IMR-90 (cell line): ENCODE measurements around the gene CENPV. TPM values are rescaled to one million over a fixed set of nuclear protein-coding genes. Genes with fewer than 3 reads are reported as not detected.

Source experiments
- ATAC-seq: fragments of 200-7000 bp; cut with Tn5 transposase; 2 replicates; pipeline ENCODE4 v1.9.1; 2020; ENCODE audit warnings: low read depth, mild to moderate bottlenecking, moderate library complexity
- BruUV-seq: library from RNA; stranded (reverse); fragments of 400-500 nt; replicated peaks from 2 replicates; lab custom pipeline; 2021; lab: Mats Ljungman, UMichigan
- CTCF ChIA-PET: fragments of 300-600 bp; formaldehyde crosslinking; extraction: SDS; loops from one replicate; lab custom pipeline; 2021; ENCODE audit warnings: antibody characterized with exemption; lab: Yijun Ruan, JAX
- POLR2A ChIA-PET: fragments of 300-600 bp; sonication (Branson Sonifier 250); formaldehyde crosslinking; loops from one replicate; lab custom pipeline; 2022; ENCODE audit warnings: antibody characterized with exemption; ENCODE audit not compliant: unreplicated experiment; lab: Charles Lee
- DNase-seq: peaks from one replicate; pipeline ENCODE4 v3.0.0; 2013
- H2AFZ ChIP-seq: replicated peaks from 2 replicates; pipeline ENCODE3; 2013; ENCODE audit warnings: low read length, mild to moderate bottlenecking; ENCODE audit not compliant: poor library complexity
- H2AK5ac ChIP-seq: 2 replicates; pipeline ENCODE4 v1.6.1; 2013; ENCODE audit warnings: low read depth, low read length, inconsistent platforms
- H2AK9ac ChIP-seq: replicated peaks from 2 replicates; pipeline ENCODE3; 2013; ENCODE audit warnings: mild to moderate bottlenecking, low read depth, low read length, moderate library complexity; ENCODE audit not compliant: poor library complexity
- H2BK120ac ChIP-seq: 2 replicates; pipeline ENCODE4 v1.6.1; 2013; ENCODE audit warnings: low read depth, low read length, inconsistent platforms
- H2BK15ac ChIP-seq: 3 replicates; pipeline ENCODE4 v1.6.1; 2013; ENCODE audit warnings: low read depth, low read length, inconsistent platforms
- H2BK20ac ChIP-seq: 2 replicates; pipeline ENCODE4 v1.6.1; 2013; ENCODE audit warnings: low read depth, mild to moderate bottlenecking, inconsistent platforms, low read length, moderate library complexity
- H2BK5ac ChIP-seq: 2 replicates; pipeline ENCODE4 v1.6.1; 2013; ENCODE audit warnings: mild to moderate bottlenecking, low read depth, low read length, inconsistent platforms; ENCODE audit not compliant: poor library complexity, severe bottlenecking
- H3K14ac ChIP-seq: replicated peaks from 2 replicates; pipeline ENCODE4 v1.6.1; 2013; ENCODE audit warnings: low read depth, low read length, inconsistent platforms
- H3K18ac ChIP-seq: 2 replicates; pipeline ENCODE4 v1.6.1; 2013; ENCODE audit warnings: low read depth, low read length, control low read depth
- H3K23ac ChIP-seq: 2 replicates; pipeline ENCODE4 v1.6.1; 2013; ENCODE audit warnings: low read depth, low read length, inconsistent platforms
- H3K27ac ChIP-seq: 2 replicates; pipeline ENCODE4 v1.5.1; 2013; ENCODE audit warnings: mild to moderate bottlenecking, control low read depth, low read length; ENCODE audit not compliant: insufficient read depth
- H3K27me3 ChIP-seq: 2 replicates; pipeline ENCODE4 v1.6.1; 2013; ENCODE audit warnings: low read length; ENCODE audit not compliant: control insufficient read depth, insufficient read depth
- H3K36me3 ChIP-seq: 2 replicates; pipeline ENCODE4 v1.6.1; 2013; ENCODE audit warnings: low read length, mixed read lengths; ENCODE audit not compliant: control insufficient read depth, insufficient read depth
- H3K4ac ChIP-seq: 2 replicates; pipeline ENCODE4 v1.6.1; 2013; ENCODE audit warnings: low read depth, low read length, inconsistent platforms
- H3K4me1 ChIP-seq: 2 replicates; pipeline ENCODE4 v1.6.1; 2013; ENCODE audit warnings: low read length, mixed read lengths; ENCODE audit not compliant: control insufficient read depth, insufficient read depth
- H3K4me2 ChIP-seq: 2 replicates; pipeline ENCODE4 v1.6.1; 2013; ENCODE audit warnings: low read depth, mild to moderate bottlenecking, control low read depth, low read length, moderate library complexity
- H3K4me3 ChIP-seq: 2 replicates; pipeline ENCODE4 v1.5.1; 2013; ENCODE audit warnings: low read depth, mild to moderate bottlenecking, control low read depth, low read length, moderate library complexity; ENCODE audit not compliant: insufficient read depth
- H3K56ac ChIP-seq: 2 replicates; pipeline ENCODE4 v1.6.1; 2013; ENCODE audit warnings: low read length, inconsistent platforms; ENCODE audit not compliant: insufficient read depth; ENCODE audit errors: extremely low read depth
- H3K79me1 ChIP-seq, 2 experiments: 2 replicates each; pipeline ENCODE4 v1.6.1; 2013; ENCODE audit warnings: low read length in 2 of 2, inconsistent platforms in 1 of 2, low read depth in 1 of 2
- H3K9ac ChIP-seq: 2 replicates; pipeline ENCODE4 v1.6.1; 2013; ENCODE audit warnings: low read depth, low read length, control low read depth
- H3K9me1 ChIP-seq: 2 replicates; pipeline ENCODE4 v1.6.1; 2013; ENCODE audit warnings: low read length, inconsistent platforms; ENCODE audit not compliant: insufficient read depth
- H3K9me3 ChIP-seq: 2 replicates; pipeline ENCODE4 v1.6.1; 2013; ENCODE audit warnings: low read length; ENCODE audit not compliant: control insufficient read depth, insufficient read depth
- H4K20me1 ChIP-seq: 2 replicates; pipeline ENCODE4 v1.6.1; 2013; ENCODE audit warnings: low read length, inconsistent platforms; ENCODE audit not compliant: insufficient read depth
- H4K5ac ChIP-seq: 2 replicates; pipeline ENCODE4 v1.6.1; 2013; ENCODE audit warnings: mild to moderate bottlenecking, low read depth, low read length, control low read depth
- H4K8ac ChIP-seq, 2 experiments: 2 replicates each; pipeline ENCODE4 v1.6.1; 2013; ENCODE audit warnings: low read depth in 2 of 2, low read length in 2 of 2, control low read depth in 1 of 2, inconsistent platforms in 1 of 2
- H4K91ac ChIP-seq: 2 replicates; pipeline ENCODE4 v1.6.1; 2013; ENCODE audit warnings: low read depth, low read length, inconsistent platforms; ENCODE audit not compliant: insufficient read depth
- BHLHE40 ChIP-seq: fragments of 150-350 bp; IDR thresholded peaks from 2 replicates; pipeline ENCODE4 v1.6.1; 2016; ENCODE audit warnings: mild to moderate bottlenecking, low read depth, low read length
- WGBS, 2 experiments: methylation state at CpG; one replicate each; pipeline versions ENCODE4 v1.1.5 to v1.1.7; 2013; ENCODE audit warnings: missing lambda C conversion rate in 2 of 2; ENCODE audit not compliant: insufficient read length in 1 of 2; ENCODE audit errors: extremely low coverage in 2 of 2; 5-methylcytosine and 5-hydroxymethylcytosine counted together
- dilution Hi-C: fragments of 300-500 bp; cut with HindIII; formaldehyde crosslinking; loops from one replicate; pipeline ENCODE4 v1.14.3; 2018; ENCODE audit warnings: low sequenced_read_pairs; ENCODE audit not compliant: unreplicated experiment
- in situ Hi-C: fragments of 300-500 bp; cut with MboI; formaldehyde crosslinking; loops from 3 replicates; pipeline ENCODE4 v1.14.3; 2019; ENCODE audit warnings: low sequenced_read_pairs, inconsistent platforms, mixed read lengths
- intact Hi-C: fragments of 100-400 bp; cut with micrococcal nuclease; formaldehyde crosslinking; loops from 2 replicates; pipeline ENCODE4 v1.10.0; 2022
- polyA plus RNA-seq, 3 experiments: library from polyadenylated mRNA; depleted of rRNA; stranded (reverse); fragments of >200 nt; gene quantifications; 2 replicates each; pipeline ENCODE4 v1.2.3, GENCODE V29; 2012; ENCODE audit warnings: low replicate concordance in 1 of 3
- total RNA-seq: library from RNA; depleted of rRNA; stranded (reverse); fragments of >200 nt; gene quantifications from 2 replicates; pipeline ENCODE4 v1.2.3, GENCODE V29; 2012

CENPV gene
- total and polyA plus RNA-seq, 2 of the 4 experiments (the other 2 are of a cell fraction), result 35.3 to 49.8 TPM

- Histone ChIP-seq H2AFZ (no peak overlapping the region), H2BK5ac (no peak overlapping the region), H3K18ac (no peak overlapping the region), H4K5ac (no peak overlapping the region), H3K4me3 (no peak overlapping the region), H3K23ac (no peak overlapping the region), H4K91ac (no peak overlapping the region), H3K56ac (no peak overlapping the region), H3K4ac (no peak overlapping the region), H3K27me3 (no peaks in the 10 kb centered on the region), H2BK20ac (no peak overlapping the region), H3K9me3 (no peaks in the 10 kb centered on the region), H2BK120ac (no peak overlapping the region), H3K36me3 (peaks cover 13% of the 10 kb centered on the region), H3K14ac (no peak overlapping the region), H3K4me1 (no peaks in the 10 kb centered on the region; the same call in 1 of the 2 replicates), H3K79me1 (no peaks in the 10 kb centered on the region), H3K4me2 (no peak overlapping the region), H3K9me1 (peaks cover 8% of the 10 kb centered on the region; the same call in 1 of the 2 replicates), H4K20me1 (no peaks in the 10 kb centered on the region), H4K8ac (no peak overlapping the region), H3K9ac (no peak overlapping the region), H2AK5ac (no peak overlapping the region), H3K27ac (no peak overlapping the region), H2AK9ac (no peak overlapping the region), H2BK15ac (no peak overlapping the region)
- ChIA-PET POLR2A (no interaction called here), CTCF (interaction anchor here (0.6 kb wide), 1 partner anchor 118 kb away, joined by 3 read pairs; no protein-coding TSS in a partner anchor)
- DNase-seq (no peak), ATAC-seq (no peak)
- in situ Hi-C loops, result no loop called here
- BruUV-seq, result no TSS peak
- no peak for TF ChIP-seq BHLHE40
- intact Hi-C loops, result no loop called here
- no CpG with 5 or more reads among the region's 1 CpG for WGBS, 2 experiments
- dilution Hi-C loops, result no loop called here
Observed at GRCh38 chr17:16339402-16339801, 13.9 kb downstream of the CENPV start.
